Trophoblast cell (in vitro differentiated cells and primary cell): ENCODE results near the gene UACA.

Experiments
- DNase-seq, 2 donors: peaks; one replicate each; pipeline ENCODE4 v3.0.0-alpha.2; 2016
- H2AFZ ChIP-seq: 2 replicates; pipeline ENCODE4 v1.6.1; 2013; ENCODE audit warnings: low read length, moderate library complexity, mild to moderate bottlenecking; ENCODE audit not compliant: insufficient read depth, poor library complexity
- H2AK5ac ChIP-seq: 2 replicates; pipeline ENCODE4 v1.6.1; 2013; ENCODE audit warnings: mild to moderate bottlenecking, low read length
- H2BK120ac ChIP-seq: 2 replicates; pipeline ENCODE4 v1.6.1; 2013; ENCODE audit warnings: low read length, mild to moderate bottlenecking, moderate library complexity; ENCODE audit not compliant: insufficient read depth, poor library complexity
- H2BK12ac ChIP-seq: 2 replicates; pipeline ENCODE4 v1.6.1; 2013; ENCODE audit warnings: mild to moderate bottlenecking, low read length, moderate library complexity
- H2BK5ac ChIP-seq: 2 replicates; pipeline ENCODE4 v1.6.1; 2013; ENCODE audit warnings: low read length, low read depth, moderate library complexity, mild to moderate bottlenecking; ENCODE audit not compliant: poor library complexity
- H3K14ac ChIP-seq: 2 replicates; pipeline ENCODE4 v1.6.1; 2013; ENCODE audit warnings: mild to moderate bottlenecking, low read length
- H3K18ac ChIP-seq: 2 replicates; pipeline ENCODE4 v1.6.1; 2013; ENCODE audit warnings: mild to moderate bottlenecking, low read length
- H3K23ac ChIP-seq: 2 replicates; pipeline ENCODE4 v1.6.1; 2013; ENCODE audit warnings: low read length
- H3K27ac ChIP-seq: 2 replicates; pipeline ENCODE4 v1.5.1; 2013; ENCODE audit warnings: low read depth, mild to moderate bottlenecking, inconsistent platforms, low read length, moderate library complexity
- H3K27me3 ChIP-seq: 2 replicates; pipeline ENCODE4 v1.6.1; 2013; ENCODE audit warnings: inconsistent platforms, mild to moderate bottlenecking, low read length, moderate library complexity; ENCODE audit not compliant: insufficient read depth
- H3K36me3 ChIP-seq, 2 experiments: 1 replicate in 1 of 2; 2 replicates in 1 of 2; pipeline ENCODE4 v1.6.1; 2013; ENCODE audit warnings: low read length in 2 of 2, mild to moderate bottlenecking in 2 of 2, moderate library complexity in 1 of 2; ENCODE audit not compliant: insufficient read depth in 2 of 2, control insufficient read depth in 1 of 2
- H3K4ac ChIP-seq: 2 replicates; pipeline ENCODE4 v1.6.1; 2013; ENCODE audit warnings: low read depth, mild to moderate bottlenecking, low read length, moderate library complexity
- H3K4me1 ChIP-seq, 2 experiments: 1 replicate in 1 of 2; 2 replicates in 1 of 2; pipeline ENCODE4 v1.6.1; 2013; ENCODE audit warnings: low read length in 2 of 2, mild to moderate bottlenecking in 2 of 2, moderate library complexity in 1 of 2; ENCODE audit not compliant: insufficient read depth in 2 of 2, control insufficient read depth in 1 of 2
- H3K4me2 ChIP-seq: 2 replicates; pipeline ENCODE4 v1.6.1; 2013; ENCODE audit warnings: inconsistent platforms, mild to moderate bottlenecking, low read length, moderate library complexity
- H3K4me3 ChIP-seq: 2 replicates; pipeline ENCODE4 v1.5.1; 2013; ENCODE audit warnings: mild to moderate bottlenecking, low read depth, low read length, inconsistent platforms
- H3K79me1 ChIP-seq: one replicate; pipeline ENCODE4 v1.6.1; 2013; ENCODE audit warnings: low read length
- H3K79me2 ChIP-seq: 2 replicates; pipeline ENCODE4 v1.6.1; 2013; ENCODE audit warnings: low read length, mild to moderate bottlenecking; ENCODE audit not compliant: control insufficient read depth, insufficient read depth, poor library complexity
- H3K9ac ChIP-seq: 2 replicates; pipeline ENCODE4 v1.6.1; 2013; ENCODE audit warnings: mild to moderate bottlenecking, low read length
- H3K9me3 ChIP-seq: 2 replicates; pipeline ENCODE4 v1.6.1; 2013; ENCODE audit warnings: low read depth, mild to moderate bottlenecking, control low read depth, inconsistent platforms, low read length; ENCODE audit not compliant: insufficient read depth
- H4K12ac ChIP-seq: 2 replicates; pipeline ENCODE4 v1.6.1; 2013; ENCODE audit warnings: low read depth, mild to moderate bottlenecking, low read length, moderate library complexity
- H4K8ac ChIP-seq: 2 replicates; pipeline ENCODE4 v1.6.1; 2013; ENCODE audit warnings: low read depth, mild to moderate bottlenecking, low read length, moderate library complexity
- H4K91ac ChIP-seq: one replicate; pipeline ENCODE4 v1.6.1; 2013; ENCODE audit warnings: low read depth, mild to moderate bottlenecking, low read length, moderate library complexity
- WGBS: extraction: QIAGEN DNeasy Blood & Tissue Kit; methylation state at CpG from one replicate; pipeline ENCODE4 v1.1.7; 2013; ENCODE audit warnings: missing lambda C conversion rate; ENCODE audit not compliant: insufficient read length, insufficient coverage; ENCODE audit errors: extremely low coverage; 5-methylcytosine and 5-hydroxymethylcytosine counted together

Gene UACA

GRCh38 chr15:70712271-70712670 is 51.1 kb downstream of the UACA start:
- DNase-seq: no peak
- Histone ChIP-seq H2BK12ac (no peak overlapping the region), H3K27ac (peak overlapping the region; percentile 46), H3K4me3 (no peak overlapping the region), H3K23ac (no peak overlapping the region), H4K12ac (no peak overlapping the region), H4K91ac (no peak overlapping the region), H4K8ac (no peak overlapping the region), H2AK5ac (no peak overlapping the region), H3K4ac (no peak overlapping the region), H2AFZ (no peak overlapping the region), H2BK120ac (no peak overlapping the region), H3K14ac (no peak overlapping the region), H3K4me2 (no peak overlapping the region), H3K4me1 (peaks cover 10 to 18% of the 10 kb centered on the region in 2 experiments), H3K9ac (no peak overlapping the region), H3K36me3 (no peaks in the 10 kb centered on the region), H2BK5ac (no peak overlapping the region), H3K79me1 (peaks cover 7% of the 10 kb centered on the region), H3K79me2 (no peaks in the 10 kb centered on the region), H3K9me3 (no peaks in the 10 kb centered on the region), H3K27me3 (no peaks in the 10 kb centered on the region), H3K18ac (no peak overlapping the region)
- no CpG with 5 or more reads among the region's 3 CpGs for WGBS

GRCh38 chr15:70710714-70711113 is 52.6 kb downstream of the UACA start:
- Histone ChIP-seq H3K79me2 (no peaks in the 10 kb centered on the region), H3K27me3 (no peaks in the 10 kb centered on the region), H2AK5ac (no peak overlapping the region), H3K23ac (no peak overlapping the region), H3K4me1 (peaks cover 5 to 13% of the 10 kb centered on the region in 2 experiments), H3K14ac (no peak overlapping the region), H2BK5ac (no peak overlapping the region), H3K18ac (no peak overlapping the region), H3K4me3 (no peak overlapping the region), H4K8ac (no peak overlapping the region), H3K4me2 (no peak overlapping the region), H4K91ac (no peak overlapping the region), H3K79me1 (peaks cover 2% of the 10 kb centered on the region), H3K9ac (no peak overlapping the region), H4K12ac (no peak overlapping the region), H3K36me3 (no peaks in the 10 kb centered on the region), H2BK120ac (no peak overlapping the region), H2AFZ (no peak overlapping the region), H3K27ac (no peak overlapping the region), H3K9me3 (no peaks in the 10 kb centered on the region), H3K4ac (no peak overlapping the region), H2BK12ac (no peak overlapping the region)
- no peak for DNase-seq
- WGBS: no CpG with 5 or more reads among the region's 5 CpGs

DNA sequence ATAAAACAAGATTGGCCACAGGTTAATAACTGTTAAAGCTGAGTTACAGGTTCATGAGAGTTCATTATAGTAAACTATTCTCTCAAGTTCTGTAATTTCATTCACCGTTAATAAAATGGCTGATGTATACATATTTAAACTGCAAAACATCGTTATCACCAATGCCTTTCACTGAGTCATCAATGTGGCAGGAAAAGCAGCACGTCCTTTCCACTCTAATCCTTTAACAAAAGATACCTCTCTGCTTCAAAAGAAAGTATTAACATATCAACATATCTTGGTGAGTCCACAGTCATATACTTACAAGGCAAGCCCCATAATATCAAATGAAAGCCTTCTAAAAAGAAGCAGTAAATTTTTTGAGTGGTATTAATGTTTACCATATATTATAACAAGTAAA is 54.5 kb downstream of the UACA start:
- no peak overlapping the region for H3K4me3 ChIP-seq
- no peak overlapping the region for H2BK5ac ChIP-seq
- no peak overlapping the region for H4K91ac ChIP-seq
- H3K79me1 ChIP-seq: peaks cover 2% of the 10 kb centered on the region
- peaks cover 5 to 13% of the 10 kb centered on the region in 2 experiments for H3K4me1 ChIP-seq
- no peak overlapping the region for H4K12ac ChIP-seq
- H3K14ac ChIP-seq: no peak overlapping the region
- H2BK120ac ChIP-seq: no peak overlapping the region
- H3K4ac ChIP-seq: no peak overlapping the region
- no peak overlapping the region for H3K23ac ChIP-seq
- WGBS: no CpG with 5 or more reads among the region's 3 CpGs
- H4K8ac ChIP-seq: no peak overlapping the region
- H3K27ac ChIP-seq: no peak overlapping the region
- no peak overlapping the region for H3K4me2 ChIP-seq
- no peaks in the 10 kb centered on the region for H3K36me3 ChIP-seq
- no peaks in the 10 kb centered on the region for H3K79me2 ChIP-seq
- peak in 1 of 2 donors; percentile 19 for DNase-seq
- H3K9ac ChIP-seq: no peak overlapping the region
- no peak overlapping the region for H3K18ac ChIP-seq
- no peak overlapping the region for H2AK5ac ChIP-seq
- no peak overlapping the region for H2BK12ac ChIP-seq
- H3K9me3 ChIP-seq: no peaks in the 10 kb centered on the region
- H2AFZ ChIP-seq: no peak overlapping the region
- no peaks in the 10 kb centered on the region for H3K27me3 ChIP-seq

DNA sequence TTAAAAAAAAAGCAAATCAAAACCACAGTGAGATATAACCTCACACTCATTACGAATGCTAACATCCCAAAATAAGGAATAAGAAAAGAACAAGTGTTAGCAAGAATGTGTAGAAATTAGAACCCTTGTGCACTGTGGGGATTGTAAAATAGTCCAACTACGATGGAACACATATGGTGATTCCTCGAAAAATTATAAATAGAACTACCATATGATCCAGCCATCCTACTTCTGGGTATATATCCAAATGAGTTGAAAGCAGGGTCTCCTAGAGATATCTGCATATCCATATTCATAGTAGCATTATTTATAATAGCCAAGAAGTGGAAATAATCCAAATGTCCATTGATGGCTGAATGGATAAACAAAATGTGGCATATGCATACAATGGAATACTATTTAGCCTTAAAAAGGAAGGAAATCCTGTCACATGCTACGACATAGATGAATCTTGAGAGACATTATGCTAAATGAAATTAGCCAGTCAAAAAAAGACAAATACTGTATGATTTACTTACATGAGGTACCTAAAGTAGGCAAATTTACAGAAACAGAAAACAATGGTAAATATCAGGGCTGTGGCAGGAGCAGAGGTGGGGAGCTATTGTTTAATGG is 55.6 kb downstream of the UACA start:
- H3K27me3 ChIP-seq: no peaks in the 10 kb centered on the region
- H2BK120ac ChIP-seq: no peak overlapping the region
- H3K9me3 ChIP-seq: no peaks in the 10 kb centered on the region
- no peak overlapping the region for H3K27ac ChIP-seq
- DNase-seq: no peak
- no peak overlapping the region for H3K23ac ChIP-seq
- peaks cover 4 to 12% of the 10 kb centered on the region in 2 experiments for H3K4me1 ChIP-seq
- no peak overlapping the region for H2AK5ac ChIP-seq
- WGBS: no CpG with 5 or more reads among the region's 4 CpGs
- no peak overlapping the region for H3K4me3 ChIP-seq
- H2BK12ac ChIP-seq: no peak overlapping the region
- no peaks in the 10 kb centered on the region for H3K36me3 ChIP-seq
- no peak overlapping the region for H4K12ac ChIP-seq
- no peak overlapping the region for H3K4me2 ChIP-seq
- H2BK5ac ChIP-seq: no peak overlapping the region
- H3K4ac ChIP-seq: no peak overlapping the region
- H4K8ac ChIP-seq: no peak overlapping the region
- H3K79me1 ChIP-seq: peaks cover 5% of the 10 kb centered on the region
- no peak overlapping the region for H4K91ac ChIP-seq
- no peak overlapping the region for H3K9ac ChIP-seq
- no peak overlapping the region for H3K14ac ChIP-seq
- no peaks in the 10 kb centered on the region for H3K79me2 ChIP-seq
- no peak overlapping the region for H3K18ac ChIP-seq
- H2AFZ ChIP-seq: no peak overlapping the region
